Stimulated activated CD4-positive, alpha-beta T cell treated with anti-CD3 and anti-CD28 coated beads, Interleukin-4, amount 100 ng/mL, for 1 hour (primary cell): Measurements from ENCODE around the gene IMMP1L.
"Not testable (repeated sequence)": the region's sequence is repeated elsewhere in the genome, so short reads cannot be mapped to it uniquely, and the experiment has no call there.

Source experiments
- DNase-seq: peaks from one replicate; pipeline ENCODE4 v3.0.0-alpha.2; 2020

IMMP1L gene, protein sequence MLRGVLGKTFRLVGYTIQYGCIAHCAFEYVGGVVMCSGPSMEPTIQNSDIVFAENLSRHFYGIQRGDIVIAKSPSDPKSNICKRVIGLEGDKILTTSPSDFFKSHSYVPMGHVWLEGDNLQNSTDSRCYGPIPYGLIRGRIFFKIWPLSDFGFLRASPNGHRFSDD

GRCh38 chr11:31509429-31510345 is at the start of gene IMMP1L, which contains the start of gene ELP4:
IMMP1L (minus strand) TSS chr11:31509622; CDS start chr11:31463276, 46,346 bp downstream.
ELP4 (plus strand) TSS chr11:31509767; CDS start chr11:31509785, 18 bp downstream.
- DNase-seq = peak; percentile 93

GRCh38 chr11:31558001-31558400 is 48.6 kb upstream of the IMMP1L start:
- no peak for DNase-seq

DNA sequence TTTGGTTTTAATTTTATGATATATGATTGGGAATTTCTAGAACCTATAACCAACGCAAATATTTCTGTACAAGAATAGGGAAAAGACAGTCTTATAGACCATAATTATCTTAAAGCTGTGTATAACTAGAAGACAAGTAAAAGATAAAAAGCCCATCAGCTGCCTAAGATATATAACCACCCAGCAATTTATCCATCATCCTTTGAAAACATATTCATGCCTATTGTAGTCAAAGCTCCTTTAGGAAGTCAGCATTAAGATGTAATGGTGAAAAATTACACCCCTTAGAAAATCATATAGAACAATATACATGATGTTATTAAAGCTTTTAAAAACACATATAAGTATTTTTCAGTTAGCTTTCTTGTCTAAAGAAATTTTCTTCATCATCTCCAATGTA is 46.5 kb upstream of the IMMP1L start:
- DNase-seq = no peak

DNA sequence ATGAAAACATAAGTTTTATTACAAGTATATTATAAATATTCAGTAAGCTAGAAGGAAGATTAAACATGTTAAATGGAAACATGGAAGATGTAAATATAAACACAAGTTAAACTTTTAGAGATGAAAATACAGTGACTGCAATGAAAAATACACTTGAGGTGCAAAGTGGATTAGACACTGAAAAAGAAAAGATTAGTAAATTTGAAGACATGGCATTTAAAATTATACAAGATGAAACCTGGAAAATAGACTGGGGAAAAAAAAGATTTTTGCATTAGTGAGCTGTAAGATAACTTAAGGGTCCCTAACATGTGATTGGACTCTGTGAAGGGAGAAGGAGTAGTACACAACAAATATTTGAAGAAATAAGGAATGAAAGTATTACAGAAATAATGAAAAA is 33.4 kb upstream of the IMMP1L start:
- DNase-seq = no peak

DNA sequence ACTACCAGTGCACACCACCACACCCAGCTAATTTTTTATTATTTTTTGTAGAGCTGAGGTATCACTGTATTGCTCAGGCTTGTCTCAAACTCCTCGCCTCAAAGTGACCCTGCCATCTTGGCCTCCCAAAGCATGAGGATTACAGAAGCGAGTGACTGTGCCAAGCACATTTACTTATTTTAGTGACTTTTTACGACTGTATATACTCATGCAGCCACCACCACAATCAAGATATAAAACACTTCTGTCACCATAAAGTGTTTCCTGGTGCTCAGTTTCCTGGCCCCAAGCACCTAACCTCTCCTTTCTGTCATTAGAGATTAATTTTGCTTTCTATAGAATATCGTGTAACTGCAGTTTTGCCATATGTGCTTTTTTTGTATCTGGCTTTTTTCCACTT is 26.1 kb upstream of the IMMP1L start:
- DNase-seq = no peak

DNA sequence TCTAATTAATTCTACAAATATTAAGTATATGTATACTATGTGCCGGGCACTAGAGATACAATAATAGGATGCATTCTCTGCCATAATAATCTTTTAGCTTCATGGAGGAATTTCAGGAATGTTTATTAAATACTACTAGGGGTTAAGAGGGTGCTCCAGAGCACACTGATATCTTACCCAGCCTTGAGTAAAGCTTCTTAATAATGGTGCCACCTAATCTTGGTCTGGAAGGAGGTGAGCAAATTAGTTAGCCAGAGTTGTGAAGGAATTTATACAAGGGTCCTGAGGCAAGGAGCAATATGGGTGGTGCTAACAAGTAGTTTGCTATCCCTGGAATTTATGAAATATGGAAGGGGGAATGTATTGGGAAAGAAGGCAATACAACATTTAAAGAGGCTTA is 21.9 kb upstream of the IMMP1L start:
- DNase-seq = no peak

DNA sequence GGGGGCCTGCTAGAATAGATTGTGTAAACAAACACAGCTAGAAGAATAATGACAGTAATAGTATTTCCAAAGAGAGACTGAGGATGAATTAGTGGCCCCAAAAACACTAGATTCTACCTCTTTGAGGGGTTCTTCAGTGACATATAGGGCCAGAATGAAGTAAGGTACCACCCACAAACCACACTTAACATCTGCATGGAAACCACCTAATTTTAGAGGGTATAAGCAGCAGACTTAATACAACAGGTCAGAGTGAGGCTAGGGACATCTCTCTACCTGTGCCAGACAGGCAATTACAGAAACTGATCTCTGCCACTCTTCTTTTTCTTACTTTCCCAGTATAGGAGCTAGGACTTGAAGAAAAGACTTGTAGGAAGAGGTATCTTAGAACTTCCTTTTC is 20.3 kb upstream of the IMMP1L start:
- DNase-seq = no peak

GRCh38 chr11:31529189-31529588 is 19.8 kb upstream of the IMMP1L start:
- DNase-seq = no peak

GRCh38 chr11:31521497-31522150 is 12.2 kb upstream of the IMMP1L start:
- DNase-seq = no peak

DNA sequence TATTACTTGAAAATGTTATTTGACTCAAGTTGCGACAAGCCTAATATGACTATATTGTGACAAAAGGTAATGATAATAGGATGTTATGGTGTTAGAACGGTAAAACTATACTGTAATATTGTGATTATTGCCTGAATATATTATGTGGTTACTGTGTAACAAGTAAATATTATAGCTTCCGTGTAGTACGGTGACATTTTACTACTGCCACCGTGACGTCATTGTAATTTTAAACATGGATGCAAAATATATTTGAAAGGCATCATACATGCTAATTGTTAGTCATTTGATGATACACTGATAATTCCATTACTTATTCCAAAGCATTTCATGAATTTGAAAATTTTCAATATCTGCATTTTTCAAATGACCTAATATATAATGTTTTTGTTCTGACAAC is 2.7 kb upstream of the IMMP1L start:
- no peak for DNase-seq

DNA sequence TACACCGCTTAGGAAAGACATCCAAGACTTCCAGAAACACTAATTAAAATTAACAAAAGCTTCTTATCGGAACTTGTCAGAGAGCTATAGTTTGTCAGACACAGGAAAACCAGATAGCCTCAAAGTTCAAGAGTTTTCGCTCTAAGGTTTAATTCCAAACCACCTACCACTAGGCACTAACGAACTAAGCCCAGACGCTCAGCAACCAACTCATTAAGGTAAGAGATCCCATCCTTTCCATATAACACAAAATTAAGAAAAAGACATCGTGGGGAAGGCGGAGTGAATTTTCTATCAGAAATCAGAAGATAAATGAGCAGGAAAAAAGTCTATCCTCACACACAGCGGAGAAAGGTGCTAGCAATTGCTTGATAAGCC is 382 bp downstream of the IMMP1L start:
- DNase-seq = no peak

- no peak for DNase-seq
Observed at GRCh38 chr11:31500560-31500959, 8.9 kb downstream of the IMMP1L start.

- DNase-seq = no peak
Observed at GRCh38 chr11:31499576-31500178, 9.7 kb downstream of the IMMP1L start.

GRCh38 chr11:31493762-31494161 is 15.7 kb downstream of the IMMP1L start:
- DNase-seq = not testable (repeated sequence)

- no peak for DNase-seq
Observed at GRCh38 chr11:31493235-31493634, 16.2 kb downstream of the IMMP1L start.

DNA sequence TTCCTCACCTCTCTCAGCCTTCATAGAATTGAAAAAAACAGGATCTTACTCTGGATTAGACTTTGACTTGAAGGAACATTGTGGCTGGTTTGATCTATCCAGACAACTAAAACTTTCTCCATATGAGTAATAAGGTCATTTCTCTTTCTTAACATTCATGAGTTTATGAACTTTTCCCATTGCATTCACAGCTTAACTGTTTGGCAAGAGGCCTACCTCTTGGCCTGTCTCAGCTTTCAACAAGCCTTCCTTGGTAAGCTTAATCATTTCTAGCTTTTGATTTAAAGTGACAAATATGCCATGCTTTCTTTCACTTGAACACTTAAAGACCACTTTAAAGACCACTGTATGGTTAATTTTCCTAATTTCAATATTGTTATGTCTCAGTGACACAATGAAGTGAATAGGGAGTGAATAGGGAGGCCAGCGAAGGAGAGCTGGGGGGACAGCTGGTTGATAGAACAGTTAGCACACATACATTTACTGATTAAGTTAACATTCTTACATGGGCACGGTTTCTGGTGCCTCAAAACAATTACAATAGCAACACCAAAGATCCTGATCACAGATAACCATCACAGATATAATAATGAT is 17.0 kb downstream of the IMMP1L start:
- no peak for DNase-seq

DNA sequence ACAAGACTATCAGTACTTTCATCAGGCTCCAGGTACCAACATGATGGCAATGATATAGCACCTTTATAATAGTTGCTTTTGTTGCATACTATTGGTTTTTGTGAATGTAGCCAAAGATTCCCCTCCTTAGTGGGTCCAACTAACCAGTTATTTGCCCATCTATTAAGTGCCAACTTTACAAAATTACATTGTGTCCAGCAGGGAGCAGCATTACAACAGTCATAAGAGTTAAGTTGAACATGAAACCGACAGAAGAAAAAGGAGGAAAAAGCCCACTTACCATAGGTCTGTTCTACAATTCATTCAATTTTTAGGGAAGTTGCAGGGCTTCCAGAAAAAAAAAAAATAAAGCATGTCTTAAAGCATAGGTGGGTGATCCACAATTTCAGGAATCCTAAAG is 21.6 kb downstream of the IMMP1L start:
- DNase-seq = no peak

DNA sequence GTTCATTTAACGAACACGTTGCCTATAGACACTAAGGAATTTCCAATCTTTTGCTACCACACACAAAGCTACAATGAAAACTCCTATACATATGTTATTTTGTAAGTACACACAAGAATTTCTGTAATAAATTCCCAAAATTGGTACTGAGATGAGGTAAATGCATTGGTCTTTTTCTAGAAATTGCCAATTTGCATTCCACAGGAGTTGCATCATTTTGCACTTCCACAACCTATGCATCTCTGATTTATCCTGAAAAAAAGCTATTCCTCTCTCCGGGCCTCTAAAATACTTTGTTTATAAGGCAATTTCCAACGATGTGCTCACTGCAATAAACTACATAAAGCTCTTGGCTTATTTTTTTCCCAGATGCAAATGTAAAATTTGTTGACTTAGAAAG is 24.9 kb downstream of the IMMP1L start:
- DNase-seq = no peak

DNA sequence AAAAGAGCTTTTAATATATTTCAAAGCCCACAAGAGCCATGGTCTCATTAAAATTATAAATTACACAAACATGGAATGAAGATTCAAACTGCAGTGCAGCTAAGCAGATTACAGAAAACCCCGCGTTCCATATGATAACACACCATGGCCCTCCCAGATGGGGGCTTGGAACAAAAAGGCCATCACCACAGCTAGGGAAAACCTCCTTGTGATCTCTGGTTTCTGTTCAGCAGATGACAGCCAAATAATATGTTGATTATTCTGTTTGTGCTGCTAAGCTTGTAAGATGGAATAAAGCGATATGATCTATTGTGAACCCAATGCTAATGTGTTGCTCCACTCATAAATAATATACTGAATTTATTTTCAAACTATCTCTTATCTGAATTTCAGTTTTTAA is 28.5 kb downstream of the IMMP1L start:
- DNase-seq = no peak

GRCh38 chr11:31479066-31479465 is 30.4 kb downstream of the IMMP1L start:
- no peak for DNase-seq

GRCh38 chr11:31478223-31478590 is 31.2 kb downstream of the IMMP1L start:
- no peak for DNase-seq

GRCh38 chr11:31477528-31478222 is 31.7 kb downstream of the IMMP1L start:
- DNase-seq = no peak

DNA sequence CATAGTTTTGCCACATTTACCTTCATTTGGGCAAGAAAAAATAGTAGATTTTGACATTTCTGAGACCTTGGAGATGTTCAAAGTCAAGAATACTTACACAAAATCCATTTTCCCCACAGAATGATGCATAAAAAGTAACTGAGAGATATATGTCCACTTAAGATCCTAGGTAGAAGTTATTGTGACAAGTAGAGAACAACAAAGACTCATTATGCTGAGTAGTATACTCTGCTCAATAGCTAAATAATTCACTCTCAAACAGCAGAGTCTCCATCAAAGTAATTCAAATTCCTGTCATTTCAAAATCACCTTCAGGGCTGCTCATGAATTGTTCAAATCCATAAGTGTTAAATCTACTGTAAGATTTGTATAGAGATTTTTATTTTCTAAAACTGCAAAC is 35.3 kb downstream of the IMMP1L start:
- DNase-seq = no peak
